Fibroblast of skin of right quadriceps (primary cell): ENCODE results near the gene DOCK3.
"Not testable (repeated sequence)": the region's sequence is repeated elsewhere in the genome, so short reads cannot be mapped to it uniquely, and the experiment has no call there.

Experiments
- DNase-seq: peaks from one replicate; pipeline ENCODE4 v3.0.0-alpha.2; 2013

The DOCK3 gene

DNA sequence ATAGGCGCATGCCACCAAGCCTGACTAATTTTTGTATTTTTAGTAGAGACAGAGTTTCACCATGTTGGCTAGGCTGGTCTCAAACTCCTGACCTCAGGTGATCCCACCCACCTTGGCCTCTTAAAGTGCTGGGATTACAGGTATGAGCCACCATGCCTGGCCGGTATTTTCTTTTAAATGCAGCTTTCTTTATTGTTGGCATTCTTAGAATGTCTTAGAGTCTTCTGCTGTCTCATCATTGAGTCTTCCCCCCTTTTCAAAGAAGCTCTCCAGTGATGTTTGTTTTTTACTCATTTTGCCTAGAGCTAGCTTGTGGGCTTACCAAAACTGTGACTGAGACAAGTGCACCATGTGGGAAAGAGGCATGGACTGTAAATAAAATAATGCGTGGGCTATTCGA is 13.9 kb downstream of the DOCK3 start:
- not testable (repeated sequence) for DNase-seq

GRCh38 chr3:50689558-50689957 is 14.8 kb downstream of the DOCK3 start:
- no peak for DNase-seq

DNA sequence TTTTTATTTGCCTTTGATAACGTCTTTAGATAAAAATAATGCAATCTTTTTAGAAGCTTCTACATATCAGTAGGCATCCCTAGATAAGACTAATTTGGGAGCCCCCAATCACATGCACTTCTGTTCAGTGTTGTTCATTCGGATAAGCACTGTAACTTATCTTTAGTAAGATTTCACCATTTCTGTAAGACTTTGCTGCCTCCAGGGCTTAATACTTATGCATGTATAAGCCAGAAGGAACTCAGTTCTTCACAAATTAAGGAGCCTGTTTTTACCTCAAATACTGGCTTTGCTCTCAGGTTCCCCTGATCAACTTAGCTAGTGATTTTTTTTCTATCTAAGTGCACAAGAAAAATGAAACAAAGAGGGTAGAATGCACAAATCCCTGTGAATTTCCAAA is 20.3 kb downstream of the DOCK3 start:
- DNase-seq: no peak

- DNase-seq: no peak
These were observed 21.5 kb downstream of the DOCK3 start for GRCh38 chr3:50696276-50696675.

DNA sequence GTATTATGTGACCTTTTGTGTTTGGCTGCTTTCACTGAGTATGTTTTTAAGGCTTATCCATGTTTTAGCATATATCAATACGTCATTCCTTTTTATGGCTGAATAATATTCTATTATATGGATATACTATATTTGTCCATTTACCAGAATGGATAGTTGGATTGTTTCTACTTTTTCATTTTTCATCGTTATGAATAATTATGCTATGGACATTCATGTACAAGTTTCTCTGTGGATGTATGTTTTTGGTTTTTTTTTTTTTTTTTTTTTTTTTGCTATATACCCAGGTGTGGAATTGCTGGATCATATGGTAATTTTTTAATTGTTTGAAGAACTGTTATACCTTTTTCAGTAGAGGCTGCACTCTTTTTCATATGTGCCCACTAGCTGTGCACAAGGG is 23.5 kb downstream of the DOCK3 start:
- DNase-seq: no peak

- no peak for DNase-seq
These were observed 33.9 kb downstream of the DOCK3 start for GRCh38 chr3:50708620-50709019.

GRCh38 chr3:50714946-50715345 is 40.2 kb downstream of the DOCK3 start:
- no peak for DNase-seq

GRCh38 chr3:50724831-50725230 is 50.1 kb downstream of the DOCK3 start:
- no peak for DNase-seq

- no peak for DNase-seq
These were observed 60.3 kb downstream of the DOCK3 start for GRCh38 chr3:50734985-50735384.

- DNase-seq: no peak
These were observed 62.6 kb downstream of the DOCK3 start for GRCh38 chr3:50737193-50737905.

- no peak for DNase-seq
These were observed 63.3 kb downstream of the DOCK3 start for GRCh38 chr3:50737906-50738598.

DNA sequence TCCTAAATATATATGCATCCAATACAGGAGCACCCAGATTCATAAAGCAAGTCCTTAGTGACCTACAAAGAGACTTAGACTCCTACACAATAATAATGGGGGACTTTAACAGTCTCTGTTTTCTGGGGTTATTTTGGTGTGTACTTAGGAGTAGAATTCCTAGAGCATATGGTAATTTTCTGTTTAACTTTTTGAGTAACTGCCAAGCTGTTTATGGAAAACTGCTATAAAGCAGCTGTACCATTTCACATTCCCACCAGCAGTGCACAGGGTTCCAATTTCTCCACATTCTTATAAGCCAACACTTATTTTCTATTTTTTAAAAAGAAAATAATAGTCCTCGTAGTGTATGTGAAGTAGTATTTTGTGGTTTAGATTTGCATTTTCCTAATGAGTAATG is 68.9 kb downstream of the DOCK3 start:
- no peak for DNase-seq

GRCh38 chr3:50749822-50750221 is 75.1 kb downstream of the DOCK3 start:
- DNase-seq: no peak

- DNase-seq: no peak
These were observed 84.3 kb downstream of the DOCK3 start for GRCh38 chr3:50759015-50759414.

DNA sequence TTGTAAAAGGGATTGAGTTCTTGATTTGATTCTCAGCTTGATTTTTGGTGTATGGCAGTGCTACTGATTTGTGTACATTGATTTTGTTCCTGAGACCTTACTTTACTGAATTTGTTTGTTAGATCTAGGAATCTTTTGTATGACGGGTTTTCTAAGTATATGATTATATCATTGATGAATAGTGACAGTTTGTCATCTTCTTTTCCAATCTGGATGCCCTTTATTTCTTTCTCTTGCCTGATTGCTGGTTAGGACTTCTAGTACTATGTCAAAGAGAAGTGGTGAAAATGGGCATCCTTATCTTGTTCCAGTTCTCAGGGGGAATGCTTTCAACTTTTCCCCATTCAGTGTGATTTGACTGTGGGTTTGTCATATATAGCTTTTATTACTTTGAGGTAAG is 103.0 kb downstream of the DOCK3 start:
- no peak for DNase-seq

DNA sequence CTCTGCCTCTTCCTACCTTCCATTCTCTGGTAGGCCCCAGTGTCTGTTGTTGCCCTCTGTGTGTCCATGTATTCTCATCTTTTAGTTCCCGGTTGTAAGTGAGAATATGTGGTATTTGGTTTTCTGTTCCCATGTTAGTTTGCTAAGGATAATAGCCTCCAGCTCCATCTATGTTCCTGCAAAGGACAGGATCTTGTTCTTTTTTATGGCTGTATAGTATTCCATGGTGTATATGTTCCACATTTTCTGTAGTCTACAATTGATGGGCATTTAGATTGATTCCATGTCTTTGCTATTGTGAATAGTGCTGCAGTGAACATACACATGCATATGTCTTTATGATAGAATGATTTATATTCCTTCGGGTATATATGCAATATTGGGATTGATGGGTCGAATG is 107.0 kb downstream of the DOCK3 start:
- not testable (repeated sequence) for DNase-seq

- DNase-seq: no peak
These were observed 111.9 kb downstream of the DOCK3 start for GRCh38 chr3:50786631-50787030.

DNA sequence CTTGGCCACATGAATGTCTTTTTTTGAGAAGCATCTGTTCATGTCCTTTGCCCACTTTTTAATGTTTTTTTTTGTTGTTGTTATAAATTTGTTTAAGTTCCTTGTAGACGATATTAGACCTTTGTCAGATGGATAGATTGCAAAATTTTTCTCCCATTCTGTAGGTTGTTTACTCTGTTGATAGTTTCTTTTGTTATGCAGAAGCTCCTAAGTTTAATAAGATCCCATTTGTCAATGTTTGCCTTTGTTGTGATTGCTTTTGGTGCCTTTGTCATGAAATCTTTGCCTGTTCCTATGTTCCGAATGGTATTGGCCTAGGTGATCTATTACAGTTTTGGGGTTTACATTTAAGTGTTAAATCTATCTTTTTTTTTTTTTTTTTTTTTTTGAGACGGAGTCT is 116.2 kb downstream of the DOCK3 start:
- not testable (repeated sequence) for DNase-seq

DNA sequence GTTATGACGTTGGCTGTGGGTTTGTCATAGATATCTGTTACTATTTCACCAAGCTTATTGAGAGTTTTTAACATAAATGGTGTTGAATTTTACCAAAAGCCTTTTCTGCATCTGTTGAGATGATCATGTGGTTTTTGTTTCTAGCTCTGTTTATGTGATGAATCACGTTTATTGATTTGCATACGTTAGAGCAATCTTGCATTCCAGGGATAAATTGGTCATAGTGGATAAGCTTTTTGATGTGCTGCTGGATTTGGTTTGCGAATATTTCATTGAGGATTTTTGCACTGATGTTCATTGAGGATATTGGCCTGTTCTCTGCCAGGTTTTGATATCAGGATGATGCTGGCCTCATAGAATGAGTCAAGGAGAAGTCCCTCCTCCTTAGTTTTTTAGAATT is 117.8 kb downstream of the DOCK3 start:
- DNase-seq: no peak

DNA sequence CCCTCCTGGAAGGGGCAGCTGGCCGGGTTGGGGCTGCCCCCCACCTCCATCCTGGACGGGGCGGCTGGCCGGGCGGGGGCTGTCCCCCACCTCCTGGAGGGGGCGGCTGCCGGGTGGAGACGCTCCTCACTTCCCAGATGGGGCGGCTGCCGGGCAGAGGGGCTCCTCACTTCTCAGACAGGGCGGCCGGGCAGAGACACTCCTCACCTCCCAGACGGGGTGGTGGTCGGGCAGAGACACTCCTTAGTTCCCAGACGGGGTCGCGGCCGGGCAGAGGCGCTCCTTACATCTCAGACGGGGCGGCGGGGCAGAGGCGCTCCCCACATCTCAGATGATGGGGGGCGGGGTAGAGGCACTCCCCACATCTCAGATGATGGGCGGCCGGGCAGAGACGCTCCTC is 129.1 kb downstream of the DOCK3 start:
- not testable (repeated sequence) for DNase-seq

GRCh38 chr3:50804376-50804775 is 129.6 kb downstream of the DOCK3 start:
- DNase-seq: not testable (repeated sequence)

GRCh38 chr3:50805321-50805720 is 130.6 kb downstream of the DOCK3 start:
- no peak for DNase-seq

DNA sequence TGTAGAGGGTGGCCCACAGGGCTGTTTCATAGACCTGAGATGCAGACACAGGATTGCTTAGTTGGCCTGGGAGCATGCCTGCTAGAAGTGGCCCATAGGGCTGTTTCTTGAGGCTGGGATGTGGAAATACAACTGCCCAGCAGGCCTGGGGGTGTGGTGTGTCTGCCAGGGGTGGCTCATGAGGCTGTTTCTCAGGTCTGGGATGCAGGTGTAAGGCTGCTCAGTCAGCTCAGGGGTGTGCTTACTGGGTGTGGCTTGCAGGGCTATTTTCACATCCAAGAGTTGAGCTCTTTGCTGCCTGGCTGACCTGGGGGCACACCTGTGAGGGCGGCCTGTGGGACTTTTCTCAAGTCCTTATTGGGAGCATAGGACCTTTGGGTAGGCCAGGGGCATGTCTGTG is 131.3 kb downstream of the DOCK3 start:
- no peak for DNase-seq

- DNase-seq: no peak
These were observed 132.1 kb downstream of the DOCK3 start for GRCh38 chr3:50806806-50807205.

- no peak for DNase-seq
These were observed 132.5 kb downstream of the DOCK3 start for GRCh38 chr3:50807266-50807665.
